OCI-LY3 (cell line): ENCODE measurements around the gene MXRA8.

Experiments used
- H2AFZ ChIP-seq: fragments of 200-600, 300-600 bp; shearing (Covaris generic); 2 replicates; pipeline ENCODE4 v1.6.0; 2014; ENCODE audit warnings: antibody characterized with exemption, low read depth, low read length
- H3K27ac ChIP-seq: fragments of 200-600, 300-600 bp; sonication (generic); 2 replicates; pipeline ENCODE4 v1.5.1; 2014; ENCODE audit warnings: mild to moderate bottlenecking, low read length, moderate library complexity, mixed read lengths
- H3K27me3 ChIP-seq: fragments of 200-600, 300-600 bp; sonication (generic); 2 replicates; pipeline ENCODE4 v1.6.1; 2014; ENCODE audit warnings: low read depth, low read length, mixed read lengths
- H3K36me3 ChIP-seq: fragments of 200-600, 300-600 bp; sonication (generic); replicated peaks from 2 replicates; pipeline ENCODE3; 2014; ENCODE audit warnings: low read depth, low read length, mixed read lengths
- H3K4me1 ChIP-seq: fragments of 300-600, 200-600 bp; sonication (generic); 2 replicates; pipeline ENCODE4 v1.6.1; 2014; ENCODE audit warnings: low read length, mixed read lengths
- H3K4me2 ChIP-seq: fragments of 200-600, 300-600 bp; sonication (generic); 2 replicates; pipeline ENCODE4 v1.6.1; 2014; ENCODE audit warnings: low read length, mixed read lengths
- H3K4me3 ChIP-seq: fragments of 300-600, 200-600 bp; sonication (generic); 2 replicates; pipeline ENCODE4 v1.5.1; 2014; ENCODE audit warnings: antibody characterized with exemption, mild to moderate bottlenecking, low read length, moderate library complexity
- H3K79me2 ChIP-seq: fragments of 300-600, 200-600 bp; shearing (Covaris generic); 2 replicates; pipeline ENCODE4 v1.6.1; 2014; ENCODE audit warnings: mild to moderate bottlenecking, low read length, mixed read lengths
- H3K9ac ChIP-seq: fragments of 300-600, 200-600 bp; shearing (Covaris generic); 2 replicates; pipeline ENCODE4 v1.6.0; 2014; ENCODE audit warnings: mild to moderate bottlenecking, low read length, moderate library complexity
- H3K9me3 ChIP-seq: fragments of 200-600, 300-600 bp; shearing (Covaris generic); 2 replicates; pipeline ENCODE4 v1.6.1; 2014; ENCODE audit warnings: low read length, mixed read lengths; ENCODE audit not compliant: insufficient read depth
- H4K20me1 ChIP-seq: fragments of 200-600, 300-600 bp; sonication (generic); 2 replicates; pipeline ENCODE4 v1.6.1; 2016; ENCODE audit warnings: low read length, mixed read lengths; ENCODE audit not compliant: insufficient read depth
- CTCF ChIP-seq: fragments of 200-600, 300-600 bp; sonication (generic); IDR thresholded peaks from 2 replicates; pipeline ENCODE4 v1.5.1; 2014; ENCODE audit warnings: antibody characterized with exemption, low read length, low read depth
- EZH2phosphoT487 ChIP-seq: fragments of 200-600 bp; shearing (Covaris generic); IDR thresholded peaks from 2 replicates; pipeline ENCODE4 v1.6.1; 2018; ENCODE audit warnings: antibody characterized with exemption, mixed run types, low read depth

MXRA8 gene

GRCh38 chr1:1336446-1336845 is 21.9 kb downstream of the MXRA8 start:
- Histone ChIP-seq H3K27ac (no peak overlapping the region), H3K27me3 (no peaks in the 10 kb centered on the region), H3K9me3 (no peaks in the 10 kb centered on the region), H3K9ac (no peak overlapping the region), H4K20me1 (0 out of 2 replicates have a peak, but pooled peaks cover 7% of the 10 kb centered on the region), H3K36me3 (peaks cover 6% of the 10 kb centered on the region), H3K4me3 (no peak overlapping the region), H2AFZ (no peak overlapping the region), H3K79me2 (no peaks in the 10 kb centered on the region), H3K4me1 (no peaks in the 10 kb centered on the region), H3K4me2 (no peak overlapping the region)
- no peak for TF ChIP-seq EZH2phosphoT487
- no peak for TF ChIP-seq CTCF

GRCh38 chr1:1335792-1336248 is 22.5 kb downstream of the MXRA8 start:
- Histone ChIP-seq H3K4me1 (no peaks in the 10 kb centered on the region), H3K4me2 (no peak overlapping the region), H3K79me2 (no peaks in the 10 kb centered on the region), H3K9me3 (no peaks in the 10 kb centered on the region), H4K20me1 (0 out of 2 replicates have a peak, but pooled peaks cover under 1% of the 10 kb centered on the region), H3K4me3 (no peak overlapping the region), H3K9ac (no peak overlapping the region), H3K27me3 (no peaks in the 10 kb centered on the region), H3K27ac (no peak overlapping the region), H2AFZ (no peak overlapping the region), H3K36me3 (no peaks in the 10 kb centered on the region)
- no peak for TF ChIP-seq CTCF
- TF ChIP-seq EZH2phosphoT487 = no peak

GRCh38 chr1:1335283-1335682 is 23.1 kb downstream of the MXRA8 start:
- Histone ChIP-seq H3K27me3 (no peaks in the 10 kb centered on the region), H3K9ac (no peak overlapping the region), H3K79me2 (no peaks in the 10 kb centered on the region), H3K4me2 (no peak overlapping the region), H4K20me1 (no peaks in the 10 kb centered on the region), H3K4me1 (no peaks in the 10 kb centered on the region), H3K9me3 (no peaks in the 10 kb centered on the region), H3K27ac (no peak overlapping the region), H3K36me3 (no peaks in the 10 kb centered on the region), H2AFZ (no peak overlapping the region), H3K4me3 (no peak overlapping the region)
- TF ChIP-seq EZH2phosphoT487 (no peak), CTCF (no peak)

- Histone ChIP-seq H4K20me1 (no peaks in the 10 kb centered on the region), H3K9ac (no peak overlapping the region), H3K36me3 (no peaks in the 10 kb centered on the region), H3K9me3 (no peaks in the 10 kb centered on the region), H3K27me3 (no peaks in the 10 kb centered on the region), H2AFZ (no peak overlapping the region), H3K4me3 (no peak overlapping the region), H3K27ac (no peak overlapping the region), H3K79me2 (no peaks in the 10 kb centered on the region), H3K4me2 (no peak overlapping the region), H3K4me1 (no peaks in the 10 kb centered on the region)
- TF ChIP-seq CTCF (no peak), EZH2phosphoT487 (no peak)
These were observed 23.5 kb downstream of the MXRA8 start for GRCh38 chr1:1334835-1335234.
